ENCODE measurements around the gene SHISAL2A.

SHISAL2A gene

GRCh38 chr1:52602856-52603600 is 29.9 kb upstream of the SHISAL2A start:
- TF ChIP-seq CTCF (conservative IDR thresholded peaks at IDR 0.05; ENCODE audit: low read length) = no peak
- peak; percentile 33 for DNase-seq (ENCODE audit: low read depth)
- H3K4me3 ChIP-seq (ENCODE audit: low read length) = peak overlapping the region; percentile 67

- no peak for DNase-seq (ENCODE audit: low read depth)
- TF ChIP-seq CTCF (conservative IDR thresholded peaks at IDR 0.05; ENCODE audit: low read length) = no peak
Measured at GRCh38 chr1:52603630-52604029, 29.3 kb upstream of the SHISAL2A start.

DNA sequence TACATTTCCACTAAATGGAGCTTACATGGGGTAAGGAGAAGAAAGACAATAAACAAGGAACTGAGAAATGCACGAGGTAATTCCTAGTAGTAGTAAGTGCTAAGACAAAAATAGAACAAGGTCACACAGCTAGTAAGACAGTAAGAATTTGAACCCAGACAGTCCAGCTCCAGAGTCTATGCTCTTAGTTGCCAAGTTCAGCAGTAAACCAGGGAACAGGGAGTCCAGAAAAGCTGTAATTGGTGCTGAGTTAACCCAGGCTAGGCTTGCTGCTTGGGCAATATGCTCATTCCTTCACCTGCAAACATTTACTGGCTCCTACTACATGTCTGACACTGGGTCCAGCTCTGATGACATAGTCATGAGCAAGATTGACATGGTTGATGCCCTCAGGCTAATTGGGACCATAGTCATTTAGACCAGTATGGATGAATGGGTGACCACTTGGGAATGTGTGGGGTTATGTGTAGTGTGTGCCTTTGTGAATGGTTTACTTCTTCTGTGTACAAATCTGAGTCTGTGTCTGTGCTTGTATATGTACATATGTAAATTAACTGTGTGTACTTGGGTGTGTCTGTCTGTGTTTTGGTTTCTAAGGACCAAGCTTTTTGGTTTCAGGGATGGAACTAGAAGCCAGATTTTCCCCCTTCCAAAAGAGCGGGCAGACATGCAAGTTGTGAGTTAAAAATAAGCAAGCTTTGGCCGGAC is 28.8 kb upstream of the SHISAL2A start:
- no peak for TF ChIP-seq CTCF (conservative IDR thresholded peaks at IDR 0.05; ENCODE audit: low read length)
- no peak overlapping the region for H3K4me3 ChIP-seq (ENCODE audit: low read length)
- peak; percentile 37 for DNase-seq (ENCODE audit: low read depth)

More at GRCh38 chr1:52603630-52604029, 29.3 kb upstream of the SHISAL2A start:
- H3K4me3 ChIP-seq (ENCODE audit: low read length) = peak overlapping the region; percentile 67; the same call in 1 of the 2 replicates

DNA sequence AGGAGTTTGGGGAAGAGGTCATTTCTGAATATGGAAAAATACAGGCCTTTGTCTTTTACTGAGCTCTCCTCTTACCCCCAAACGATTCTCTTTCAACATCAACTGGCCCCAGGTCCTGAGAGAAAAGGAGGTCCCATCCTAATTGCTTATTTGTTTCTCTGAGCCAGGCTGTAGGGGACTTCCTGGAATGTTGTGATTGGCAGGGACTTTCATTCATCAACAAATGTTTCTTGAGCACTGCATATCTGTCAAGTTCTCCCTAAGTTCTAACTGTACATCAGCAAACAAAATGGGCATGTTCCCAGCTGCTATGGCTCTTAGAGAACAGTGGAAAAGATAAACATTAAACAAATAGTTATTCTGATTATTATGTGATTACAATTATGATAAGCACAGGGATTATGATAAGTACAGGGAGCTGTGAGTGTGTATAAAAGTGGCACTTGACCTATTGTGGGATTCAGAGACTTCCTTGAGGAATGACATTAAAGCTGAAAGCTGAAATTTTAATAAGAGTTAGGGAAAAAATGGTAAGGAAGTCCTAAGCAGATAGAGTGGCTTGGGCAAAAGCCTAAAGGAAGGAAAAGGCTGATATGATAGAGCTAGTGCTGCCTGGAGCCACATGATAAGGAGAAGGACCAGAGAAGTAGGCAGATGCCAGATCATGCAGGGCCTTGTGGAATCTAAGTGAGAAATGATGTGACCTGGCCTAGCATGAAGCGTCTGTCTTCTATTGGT is 19.2 kb upstream of the SHISAL2A start:
- no peak overlapping the region for H3K4me3 ChIP-seq (ENCODE audit: low read length)
- no peak for DNase-seq (ENCODE audit: low read depth)
- no peak for TF ChIP-seq CTCF (conservative IDR thresholded peaks at IDR 0.05; ENCODE audit: low read length)

- H3K4me3 ChIP-seq (ENCODE audit: low read length) = no peak overlapping the region
- TF ChIP-seq CTCF (conservative IDR thresholded peaks at IDR 0.05; ENCODE audit: low read length) = no peak
- DNase-seq (ENCODE audit: low read depth) = no peak
Measured at GRCh38 chr1:52614671-52615070, 18.3 kb upstream of the SHISAL2A start.

- no peak overlapping the region for H3K4me3 ChIP-seq (ENCODE audit: low read length)
- TF ChIP-seq CTCF (conservative IDR thresholded peaks at IDR 0.05; ENCODE audit: low read length) = no peak
- no peak for DNase-seq (ENCODE audit: low read depth)
Measured at GRCh38 chr1:52615489-52616042, 17.4 kb upstream of the SHISAL2A start.
